ENCODE measurements around the gene CNTRL.
"Not testable (repeated sequence)": the region's sequence is repeated elsewhere in the genome, so short reads cannot be mapped to it uniquely, and the experiment has no call there.

CNTRL gene

DNA sequence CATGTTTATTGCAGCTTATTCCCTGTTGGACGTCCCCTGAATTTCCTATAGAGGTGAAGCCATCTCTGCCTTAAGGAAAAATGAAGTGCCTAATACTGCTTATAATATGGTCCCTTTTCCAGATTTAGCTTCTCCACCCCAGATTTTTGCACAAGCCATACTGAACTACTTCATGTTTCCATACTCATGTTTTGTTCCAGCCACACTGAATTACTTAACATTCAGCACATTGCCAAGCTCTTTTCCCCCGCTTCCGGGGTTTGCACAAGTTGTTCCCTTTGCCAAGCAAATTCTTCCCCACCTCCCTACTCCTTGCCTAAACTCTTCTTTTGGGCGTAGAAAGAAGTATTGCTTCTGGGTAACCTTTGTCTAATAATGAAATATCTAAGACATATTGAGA, 1.7 kb upstream of the CNTRL start:
- peak; percentile 77 for DNase-seq (ENCODE audit: low read depth)
- Histone ChIP-seq H3K9me3 (ENCODE audit: control insufficient read depth, low read length) (peaks cover 4% of the 10 kb centered on the region), H3K9ac (ENCODE audit: low read length) (peak overlapping the region; percentile 86), H3K4me3 (ENCODE audit: low read length) (peak overlapping the region; percentile 95), H3K36me3 (ENCODE audit: control insufficient read depth, insufficient read depth, low read length, severe bottlenecking) (no peaks in the 10 kb centered on the region), H3K4me1 (ENCODE audit: control insufficient read depth, insufficient read depth, low read length) (peaks cover 23% of the 10 kb centered on the region), H3K27me3 (replicated peaks; ENCODE audit: control insufficient read depth, insufficient read depth, low read length) (no peaks in the 10 kb centered on the region)

DNA sequence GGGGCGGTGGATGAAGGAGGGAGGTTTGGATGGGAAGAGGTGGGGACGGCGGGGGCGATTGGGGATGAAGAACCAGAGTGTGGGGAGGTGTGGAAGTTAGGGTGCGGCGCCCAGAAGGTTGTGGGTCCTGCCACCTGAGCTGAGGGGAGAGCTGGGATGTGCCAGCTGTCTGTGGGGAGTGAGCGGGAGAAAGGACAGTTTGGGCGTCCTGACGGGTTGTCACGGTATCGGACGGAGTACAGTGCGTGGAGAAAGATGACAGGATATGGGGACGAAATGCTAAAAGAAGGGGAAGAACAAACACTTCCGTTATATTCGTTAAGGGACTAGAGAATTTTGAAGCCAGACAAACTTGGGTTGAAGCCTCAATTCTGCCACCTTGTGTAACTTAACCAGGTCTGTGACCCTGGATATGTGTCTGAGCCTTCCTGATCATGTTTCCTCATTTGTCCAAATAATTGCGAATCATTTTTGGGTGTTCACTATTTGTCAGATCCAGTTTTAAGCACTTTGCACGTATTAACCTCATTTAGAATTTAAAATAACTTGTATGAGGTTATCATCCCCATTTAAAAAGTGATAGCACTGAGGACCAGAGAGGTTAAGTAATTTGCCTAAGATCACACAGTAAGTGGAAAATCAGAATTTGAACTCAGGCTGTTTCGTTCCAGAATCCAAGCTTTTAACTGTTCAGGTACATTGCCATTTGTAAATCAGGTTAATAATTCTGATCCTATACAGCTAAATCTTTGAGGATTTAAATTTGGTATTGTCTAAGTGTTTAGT, 689 bp downstream of the CNTRL start:
- no peaks in the 10 kb centered on the region for H3K36me3 ChIP-seq (ENCODE audit: control insufficient read depth, insufficient read depth, low read length, severe bottlenecking)
- peak; percentile 57 for DNase-seq (ENCODE audit: low read depth)
- H3K9ac ChIP-seq (ENCODE audit: low read length) = peak overlapping the region; percentile 86
- H3K9me3 ChIP-seq (ENCODE audit: control insufficient read depth, low read length) = no peaks in the 10 kb centered on the region
- H3K4me3 ChIP-seq (ENCODE audit: low read length) = peak overlapping the region; percentile 95
- peaks cover 23% of the 10 kb centered on the region for H3K4me1 ChIP-seq (ENCODE audit: control insufficient read depth, insufficient read depth, low read length)
- no peaks in the 10 kb centered on the region for H3K27me3 ChIP-seq (replicated peaks; ENCODE audit: control insufficient read depth, insufficient read depth, low read length)

DNA sequence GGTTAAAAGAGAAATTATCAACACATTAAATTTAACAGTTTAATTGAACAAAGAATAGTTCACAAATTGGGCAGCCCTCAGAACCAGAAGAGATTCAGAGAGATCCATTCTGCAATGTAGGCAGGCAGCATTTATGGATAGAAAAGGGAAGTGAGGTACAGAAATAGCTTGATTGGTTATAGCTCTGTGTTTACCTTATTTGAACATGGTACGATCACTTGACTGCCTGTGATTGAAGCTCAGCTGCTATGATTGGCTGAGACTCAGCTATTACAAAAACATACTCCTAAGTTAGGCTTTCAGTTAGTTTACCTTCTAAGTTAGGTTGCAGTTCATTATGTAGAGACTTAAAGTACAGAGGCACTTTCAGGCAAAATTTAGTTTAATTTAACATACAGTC, 7.3 kb downstream of the CNTRL start:
- Histone ChIP-seq H3K9me3 (ENCODE audit: control insufficient read depth, low read length) (no peaks in the 10 kb centered on the region), H3K36me3 (ENCODE audit: control insufficient read depth, insufficient read depth, low read length, severe bottlenecking) (no peaks in the 10 kb centered on the region), H3K27me3 (replicated peaks; ENCODE audit: control insufficient read depth, insufficient read depth, low read length) (no peaks in the 10 kb centered on the region), H3K4me3 (ENCODE audit: low read length) (no peak overlapping the region), H3K9ac (ENCODE audit: low read length) (no peak overlapping the region), H3K4me1 (ENCODE audit: control insufficient read depth, insufficient read depth, low read length) (no peaks in the 10 kb centered on the region)
- DNase-seq (ENCODE audit: low read depth) = no peak

DNA sequence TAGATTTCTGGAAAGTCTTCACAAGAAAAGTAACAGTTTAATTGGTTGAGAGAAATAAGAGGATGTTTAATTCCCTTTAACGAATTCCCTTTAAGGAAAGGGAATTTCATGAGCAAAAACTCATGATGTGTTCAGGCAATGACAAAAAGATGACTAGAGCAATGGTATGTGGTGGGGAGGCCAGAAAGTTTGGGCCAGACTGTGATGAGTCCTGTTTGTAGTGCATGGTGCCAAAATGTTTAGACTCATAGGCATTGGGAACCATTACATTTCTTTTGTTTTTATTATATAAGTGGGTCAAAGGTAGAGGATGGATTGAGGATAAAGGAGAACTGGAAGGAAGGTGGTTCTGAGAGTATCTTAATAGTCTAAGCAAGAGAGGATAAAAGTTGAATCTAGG, 10.9 kb downstream of the CNTRL start:
- Histone ChIP-seq H3K9me3 (ENCODE audit: control insufficient read depth, low read length) (no peaks in the 10 kb centered on the region), H3K4me1 (ENCODE audit: control insufficient read depth, insufficient read depth, low read length) (no peaks in the 10 kb centered on the region), H3K9ac (ENCODE audit: low read length) (no peak overlapping the region), H3K4me3 (ENCODE audit: low read length) (no peak overlapping the region), H3K36me3 (ENCODE audit: control insufficient read depth, insufficient read depth, low read length, severe bottlenecking) (no peaks in the 10 kb centered on the region), H3K27me3 (replicated peaks; ENCODE audit: control insufficient read depth, insufficient read depth, low read length) (no peaks in the 10 kb centered on the region)
- no peak for DNase-seq (ENCODE audit: low read depth)

DNA sequence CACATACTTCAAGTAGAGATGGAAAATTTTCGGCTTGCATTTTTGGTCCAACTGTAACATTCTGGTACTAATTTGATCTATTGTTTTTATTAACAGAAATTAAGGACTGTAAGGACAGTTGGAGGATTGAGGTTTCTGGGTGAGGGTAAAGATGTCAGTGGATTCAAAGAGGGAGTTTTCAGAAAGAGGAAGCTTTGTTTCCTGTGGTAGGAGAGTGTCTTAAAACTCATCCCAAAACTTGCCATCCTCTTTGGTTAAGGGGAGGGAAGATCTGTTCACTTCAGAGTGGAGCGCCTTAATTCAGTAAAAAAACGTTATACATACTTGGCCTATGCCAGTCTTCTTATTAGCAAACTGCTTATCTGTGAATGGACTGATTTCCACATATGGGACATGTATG, 13.8 kb downstream of the CNTRL start:
- DNase-seq (ENCODE audit: low read depth) = no peak
- no peaks in the 10 kb centered on the region for H3K36me3 ChIP-seq (ENCODE audit: control insufficient read depth, insufficient read depth, low read length, severe bottlenecking)
- no peaks in the 10 kb centered on the region for H3K4me1 ChIP-seq (ENCODE audit: control insufficient read depth, insufficient read depth, low read length)

DNA sequence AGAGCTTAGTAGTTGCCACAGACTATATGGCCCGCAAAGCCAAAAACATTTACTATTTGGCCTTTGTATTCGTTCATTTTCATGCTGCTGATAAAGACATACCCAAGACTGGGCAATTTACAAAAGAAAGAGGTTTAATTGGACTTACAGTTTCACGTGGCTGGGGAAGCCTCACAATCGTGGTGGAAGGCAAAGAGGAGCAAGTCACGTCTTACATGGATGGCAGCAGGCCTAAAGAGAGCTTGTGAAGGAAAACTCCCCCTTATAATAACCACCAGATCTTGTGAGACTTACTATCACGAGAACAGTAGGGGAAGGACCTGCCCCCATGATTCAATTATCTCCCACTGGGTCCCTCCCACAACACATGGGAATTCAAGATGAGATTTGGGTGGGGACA, 16.0 kb downstream of the CNTRL start:
- H3K9ac ChIP-seq (ENCODE audit: low read length); H3K27me3 ChIP-seq (replicated peaks; ENCODE audit: control insufficient read depth, insufficient read depth, low read length); H3K36me3 ChIP-seq (ENCODE audit: control insufficient read depth, insufficient read depth, low read length, severe bottlenecking); H3K4me3 ChIP-seq (ENCODE audit: low read length); H3K9me3 ChIP-seq (ENCODE audit: control insufficient read depth, low read length); H3K4me1 ChIP-seq (ENCODE audit: control insufficient read depth, insufficient read depth, low read length); DNase-seq (ENCODE audit: low read depth): not testable (repeated sequence)

More for the DNA sequence above, 13.8 kb downstream of the CNTRL start:
- H3K27me3 ChIP-seq (replicated peaks; ENCODE audit: control insufficient read depth, insufficient read depth, low read length) = no peaks in the 10 kb centered on the region
- H3K9ac ChIP-seq (ENCODE audit: low read length) = no peak overlapping the region
- no peak overlapping the region for H3K4me3 ChIP-seq (ENCODE audit: low read length)
- no peaks in the 10 kb centered on the region for H3K9me3 ChIP-seq (ENCODE audit: control insufficient read depth, low read length)

DNA sequence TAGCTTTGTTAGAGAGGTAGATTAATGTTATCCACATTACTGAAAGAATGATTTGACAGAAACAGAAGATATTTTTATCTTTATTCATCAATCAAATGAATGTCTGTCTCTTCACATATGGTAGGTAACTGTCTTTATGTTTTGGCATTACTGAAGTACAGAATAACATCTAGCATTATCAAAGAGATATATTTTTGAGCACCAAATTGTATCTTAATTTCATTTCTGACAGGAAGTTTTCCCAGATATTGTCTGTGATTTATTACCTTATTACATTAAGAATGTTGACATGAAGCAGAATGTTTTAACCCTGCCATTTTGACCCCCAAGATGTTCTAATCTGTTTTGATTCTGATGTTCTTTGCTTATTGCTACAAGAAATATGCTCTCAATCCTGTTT, 20.3 kb downstream of the CNTRL start:
- Histone ChIP-seq H3K36me3 (ENCODE audit: control insufficient read depth, insufficient read depth, low read length, severe bottlenecking) (no peaks in the 10 kb centered on the region), H3K9ac (ENCODE audit: low read length) (no peak overlapping the region), H3K4me3 (ENCODE audit: low read length) (no peak overlapping the region), H3K4me1 (ENCODE audit: control insufficient read depth, insufficient read depth, low read length) (no peaks in the 10 kb centered on the region), H3K27me3 (replicated peaks; ENCODE audit: control insufficient read depth, insufficient read depth, low read length) (no peaks in the 10 kb centered on the region), H3K9me3 (ENCODE audit: control insufficient read depth, low read length) (no peaks in the 10 kb centered on the region)
- DNase-seq (ENCODE audit: low read depth) = no peak

DNA sequence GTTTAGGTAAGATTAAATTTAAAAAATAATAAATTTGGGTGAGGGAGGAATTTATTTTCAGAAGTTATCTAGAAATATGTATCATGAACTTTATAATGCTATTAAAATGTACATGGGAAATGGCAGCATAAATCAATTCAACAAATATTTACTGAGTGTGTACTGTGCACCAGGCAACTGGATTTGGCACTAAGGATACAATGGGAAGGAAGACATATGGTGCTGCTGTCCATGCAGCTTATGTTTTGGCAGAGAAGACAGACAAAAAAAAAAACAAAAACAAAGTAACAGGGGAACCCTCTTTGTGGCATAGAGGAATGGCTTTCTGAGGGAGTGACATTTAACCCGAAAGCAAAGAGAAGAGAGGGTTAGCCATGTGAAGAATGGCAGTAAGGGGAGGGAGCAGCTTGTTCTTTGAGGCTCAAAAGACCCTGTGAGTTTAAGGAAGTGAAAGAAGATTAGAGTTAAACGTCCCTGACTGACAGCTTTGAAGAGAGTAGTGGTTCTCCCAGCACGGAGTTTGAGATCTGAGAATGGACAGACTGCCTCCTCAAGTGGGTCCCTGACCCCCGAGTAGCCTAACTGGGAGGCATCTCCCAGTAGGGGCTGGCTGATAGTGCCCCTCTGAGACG, 23.9 kb downstream of the CNTRL start:
- no peak overlapping the region for H3K9ac ChIP-seq (ENCODE audit: low read length)
- H3K4me3 ChIP-seq (ENCODE audit: low read length) = no peak overlapping the region
- no peaks in the 10 kb centered on the region for H3K27me3 ChIP-seq (replicated peaks; ENCODE audit: control insufficient read depth, insufficient read depth, low read length)
- no peak for DNase-seq (ENCODE audit: low read depth)
- no peaks in the 10 kb centered on the region for H3K9me3 ChIP-seq (ENCODE audit: control insufficient read depth, low read length)
- no peaks in the 10 kb centered on the region for H3K36me3 ChIP-seq (ENCODE audit: control insufficient read depth, insufficient read depth, low read length, severe bottlenecking)
- H3K4me1 ChIP-seq (ENCODE audit: control insufficient read depth, insufficient read depth, low read length) = no peaks in the 10 kb centered on the region

DNA sequence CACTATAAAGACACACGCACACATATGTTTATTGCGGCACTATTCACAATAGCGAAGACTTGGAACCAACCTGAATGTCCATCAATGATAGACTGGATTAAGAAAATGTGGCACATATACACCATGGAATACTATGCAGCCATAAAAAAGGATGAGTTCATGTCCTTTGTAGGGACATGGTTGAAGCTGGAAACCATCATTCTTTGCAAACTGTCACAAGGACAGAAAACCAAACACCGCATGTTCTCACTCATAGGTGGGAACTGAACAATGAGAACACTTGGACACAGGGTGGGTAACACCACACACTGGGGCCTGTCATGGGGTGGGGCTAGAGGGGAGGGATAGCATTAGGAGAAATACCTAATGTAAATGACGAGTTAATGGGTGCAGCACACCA, 29.3 kb downstream of the CNTRL start:
- H3K4me1 ChIP-seq (ENCODE audit: control insufficient read depth, insufficient read depth, low read length); H3K9me3 ChIP-seq (ENCODE audit: control insufficient read depth, low read length); DNase-seq (ENCODE audit: low read depth); H3K9ac ChIP-seq (ENCODE audit: low read length); H3K27me3 ChIP-seq (replicated peaks; ENCODE audit: control insufficient read depth, insufficient read depth, low read length); H3K4me3 ChIP-seq (ENCODE audit: low read length); H3K36me3 ChIP-seq (ENCODE audit: control insufficient read depth, insufficient read depth, low read length, severe bottlenecking): not testable (repeated sequence)

DNA sequence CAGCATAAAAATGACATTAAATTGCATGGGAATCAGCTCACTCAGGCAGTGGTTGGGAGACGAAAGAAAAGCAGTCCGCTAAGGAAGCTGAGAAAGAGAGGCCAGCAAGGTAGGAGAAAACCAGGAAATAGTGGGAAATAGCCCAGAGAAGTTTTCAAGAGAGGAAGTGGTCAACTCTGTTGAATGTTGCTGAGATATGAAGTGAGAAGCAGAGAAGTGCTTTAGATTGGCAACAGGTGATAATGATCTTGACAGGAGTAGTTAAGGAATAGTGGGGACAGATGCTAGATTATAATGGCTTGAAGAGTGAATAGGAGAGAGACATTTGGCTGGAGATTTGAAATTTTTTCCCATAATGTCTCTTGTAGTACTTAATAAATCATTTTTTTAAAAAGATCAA, 30.8 kb downstream of the CNTRL start:
- no peaks in the 10 kb centered on the region for H3K36me3 ChIP-seq (ENCODE audit: control insufficient read depth, insufficient read depth, low read length, severe bottlenecking)
- no peak overlapping the region for H3K9ac ChIP-seq (ENCODE audit: low read length)
- H3K4me1 ChIP-seq (ENCODE audit: control insufficient read depth, insufficient read depth, low read length) = no peaks in the 10 kb centered on the region
- no peak overlapping the region for H3K4me3 ChIP-seq (ENCODE audit: low read length)
- H3K27me3 ChIP-seq (replicated peaks; ENCODE audit: control insufficient read depth, insufficient read depth, low read length) = no peaks in the 10 kb centered on the region
- H3K9me3 ChIP-seq (ENCODE audit: control insufficient read depth, low read length) = no peaks in the 10 kb centered on the region
- DNase-seq (ENCODE audit: low read depth) = no peak

DNA sequence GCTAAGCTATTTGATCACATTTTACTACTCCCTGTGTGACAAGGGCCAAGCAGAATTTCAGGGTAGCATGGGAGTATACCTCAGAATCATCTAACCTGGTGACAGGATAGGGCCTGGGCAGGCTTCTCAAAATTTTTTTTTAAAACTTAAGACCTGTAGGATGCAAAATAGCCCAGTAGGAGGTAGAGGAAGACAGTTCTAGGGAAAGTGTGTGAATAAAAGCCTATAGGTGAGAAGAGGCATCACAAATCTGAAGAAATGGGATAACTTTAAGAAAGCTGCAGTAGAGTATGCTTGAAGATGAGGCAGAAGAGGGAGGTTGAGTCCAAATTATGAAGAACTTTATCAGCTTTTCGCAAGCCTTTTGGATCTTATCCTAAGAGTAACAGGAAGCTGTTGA, 32.3 kb downstream of the CNTRL start:
- H3K4me3 ChIP-seq (ENCODE audit: low read length) = no peak overlapping the region
- no peak overlapping the region for H3K9ac ChIP-seq (ENCODE audit: low read length)
- H3K27me3 ChIP-seq (replicated peaks; ENCODE audit: control insufficient read depth, insufficient read depth, low read length) = no peaks in the 10 kb centered on the region
- no peak for DNase-seq (ENCODE audit: low read depth)
- no peaks in the 10 kb centered on the region for H3K36me3 ChIP-seq (ENCODE audit: control insufficient read depth, insufficient read depth, low read length, severe bottlenecking)
- H3K9me3 ChIP-seq (ENCODE audit: control insufficient read depth, low read length) = no peaks in the 10 kb centered on the region
- no peaks in the 10 kb centered on the region for H3K4me1 ChIP-seq (ENCODE audit: control insufficient read depth, insufficient read depth, low read length)

DNA sequence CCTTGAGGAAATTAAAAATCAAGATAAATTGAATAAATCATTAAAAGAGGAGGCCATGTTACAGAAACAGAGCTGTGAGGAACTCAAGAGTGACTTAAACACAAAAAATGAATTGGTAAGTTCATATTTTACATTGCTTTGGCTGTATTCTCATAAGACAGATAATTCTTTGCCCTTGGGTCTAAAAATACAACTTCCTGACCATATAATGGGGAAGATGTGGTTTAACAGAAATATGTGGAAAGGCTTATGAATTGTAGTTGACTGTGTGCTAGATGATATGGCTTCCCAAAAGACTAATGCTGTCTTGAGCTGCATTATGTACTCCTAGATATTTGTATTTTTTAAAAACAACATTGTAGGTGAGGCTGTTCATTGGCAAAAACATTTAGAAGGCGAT, 33.1 kb downstream of the CNTRL start:
- no peak overlapping the region for H3K9ac ChIP-seq (ENCODE audit: low read length)
- H3K4me3 ChIP-seq (ENCODE audit: low read length) = no peak overlapping the region
- no peaks in the 10 kb centered on the region for H3K27me3 ChIP-seq (replicated peaks; ENCODE audit: control insufficient read depth, insufficient read depth, low read length)
- H3K4me1 ChIP-seq (ENCODE audit: control insufficient read depth, insufficient read depth, low read length) = no peaks in the 10 kb centered on the region
- no peaks in the 10 kb centered on the region for H3K36me3 ChIP-seq (ENCODE audit: control insufficient read depth, insufficient read depth, low read length, severe bottlenecking)
- no peaks in the 10 kb centered on the region for H3K9me3 ChIP-seq (ENCODE audit: control insufficient read depth, low read length)
- no peak for DNase-seq (ENCODE audit: low read depth)

Data from adipocyte (in vitro differentiated cells).